GM18526 (cell line): ENCODE results near the gene TOMM7.

Experiments
- POLR2A ChIP-seq: IDR thresholded peaks from 3 replicates; pipeline ENCODE4 v1.6.1; 2011; ENCODE audit not compliant: insufficient read length; ENCODE audit errors: extremely low read depth

TOMM7 gene

DNA sequence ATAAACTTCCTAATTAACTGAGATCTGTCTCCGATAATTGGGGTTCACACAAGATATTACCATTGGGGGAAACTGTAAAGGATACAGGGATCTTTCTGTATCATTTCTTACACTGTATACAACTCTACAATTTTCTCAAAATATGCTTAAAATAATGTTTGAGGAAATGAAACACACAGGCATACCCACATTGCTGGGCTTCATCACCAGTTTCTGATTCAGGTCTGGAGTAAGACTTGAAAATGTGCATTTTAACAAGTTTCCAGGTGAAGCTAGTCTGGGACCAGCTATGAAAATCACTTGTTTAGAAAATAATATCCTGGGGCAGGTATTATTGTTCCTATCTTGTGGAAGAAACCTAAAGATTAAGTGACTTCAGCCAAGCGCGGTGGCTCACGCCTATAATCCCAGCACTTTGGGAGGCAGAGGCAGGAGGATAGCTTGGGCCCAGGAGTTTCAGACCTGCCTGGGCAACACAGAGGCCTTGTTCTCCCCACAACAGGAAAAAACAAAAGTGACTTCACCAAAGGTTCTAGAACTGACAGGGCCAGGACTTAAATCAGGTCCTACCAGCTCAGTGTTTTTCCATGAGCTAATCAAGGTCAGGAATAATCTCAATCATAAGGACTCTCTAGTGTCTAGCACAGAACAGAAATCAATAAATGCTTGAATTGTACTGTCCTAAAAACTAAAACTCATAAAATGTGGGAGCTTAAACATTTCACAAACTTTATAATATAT, 12.6 kb downstream of the TOMM7 start:
- no peak for TF ChIP-seq POLR2A

DNA sequence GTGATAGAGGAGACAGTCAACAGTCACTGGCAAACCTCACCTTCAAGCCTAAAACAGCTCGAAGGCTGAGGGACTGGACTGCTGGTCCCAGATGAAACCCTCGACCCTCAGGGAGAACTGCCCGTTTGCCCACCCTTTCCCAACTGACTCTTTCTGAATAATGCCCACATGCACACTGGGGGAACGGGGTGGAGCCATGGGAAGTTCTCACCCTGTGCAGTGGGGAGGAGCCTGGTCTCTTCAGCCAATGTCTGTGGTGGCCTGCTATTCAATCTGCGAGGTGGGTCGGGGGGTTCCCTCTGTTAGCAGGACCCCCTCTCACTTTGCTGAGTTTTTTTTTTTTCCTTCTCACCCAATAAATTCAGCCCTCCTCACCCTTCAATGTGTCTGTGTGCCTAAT, 14.5 kb downstream of the TOMM7 start:
- TF ChIP-seq POLR2A, result no peak

DNA sequence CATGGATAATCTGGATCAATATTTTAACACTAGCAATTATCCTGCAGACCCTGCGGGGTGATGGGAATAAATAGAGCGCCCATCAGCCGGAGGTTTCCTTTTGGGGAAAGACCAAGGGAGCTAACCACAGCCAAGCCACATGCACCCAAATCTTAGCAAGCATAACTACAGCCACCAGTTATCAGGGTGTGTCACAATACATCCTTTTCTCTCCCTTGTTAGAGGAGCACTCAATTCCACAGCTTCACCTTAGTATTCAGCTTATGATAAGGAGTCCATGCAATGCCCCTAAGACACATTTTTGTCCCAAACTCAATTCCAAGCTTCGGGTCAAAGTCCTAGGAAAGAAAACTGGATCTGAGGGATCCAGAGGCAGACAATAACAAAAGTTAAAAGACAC, 15.9 kb downstream of the TOMM7 start:
- no peak for TF ChIP-seq POLR2A

DNA sequence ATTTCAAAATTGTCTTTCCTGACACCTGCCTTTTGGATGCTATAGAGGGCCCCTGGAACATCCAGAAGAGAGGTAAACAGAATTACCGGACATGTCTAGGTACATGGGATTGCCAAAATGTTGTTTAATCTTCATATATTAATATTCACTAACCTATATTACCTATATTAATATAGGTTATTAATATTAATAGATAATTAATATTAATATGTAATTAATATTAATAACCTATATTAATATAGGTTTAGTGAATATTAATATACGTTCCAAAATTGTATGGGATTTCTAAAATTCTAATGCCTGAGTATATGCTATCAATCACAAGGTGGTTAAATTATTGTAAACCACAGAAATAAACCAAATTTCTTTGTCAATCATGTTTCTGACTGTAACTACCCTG, 17.4 kb downstream of the TOMM7 start:
- TF ChIP-seq POLR2A, result no peak

DNA sequence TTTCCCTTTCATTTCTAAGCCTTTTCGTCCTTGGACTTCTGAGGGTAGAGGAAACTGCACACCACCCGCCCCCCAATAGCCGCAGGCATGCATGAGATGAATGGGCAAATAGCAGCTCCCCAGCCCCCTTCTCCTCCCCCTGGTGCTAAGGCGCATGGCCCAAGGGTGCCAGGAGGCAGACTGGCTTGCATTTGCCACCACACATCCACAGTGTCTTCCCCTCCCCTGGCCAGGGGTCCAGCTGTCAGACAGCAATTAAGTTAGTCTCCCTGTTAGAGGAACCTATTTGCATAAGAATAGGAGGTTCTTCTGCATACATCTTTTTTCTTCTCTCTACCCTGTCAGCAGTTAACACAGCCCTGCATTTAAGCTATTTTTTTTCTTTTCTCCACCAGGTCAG, 20.2 kb downstream of the TOMM7 start:
- TF ChIP-seq POLR2A, result no peak

DNA sequence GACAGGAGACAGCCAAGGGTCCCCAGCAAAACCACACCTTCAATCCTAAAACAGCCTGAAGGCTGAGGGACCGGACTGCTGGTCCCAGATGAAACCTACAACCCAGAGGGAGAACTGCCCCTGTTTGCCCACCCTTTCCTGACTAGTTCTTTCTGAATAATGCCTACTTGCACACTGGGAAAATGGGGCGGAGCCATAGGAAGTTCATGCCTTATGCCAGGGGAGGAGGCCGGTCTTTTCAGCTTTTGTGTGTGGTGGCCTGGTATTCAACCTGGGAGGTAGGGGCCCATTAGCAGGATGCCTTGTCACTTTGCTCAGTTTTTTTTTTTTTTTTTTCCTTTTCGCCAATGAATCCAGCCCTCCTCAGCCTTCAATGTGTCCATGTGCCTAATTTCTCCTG, 20.7 kb downstream of the TOMM7 start:
- TF ChIP-seq POLR2A, result no peak

DNA sequence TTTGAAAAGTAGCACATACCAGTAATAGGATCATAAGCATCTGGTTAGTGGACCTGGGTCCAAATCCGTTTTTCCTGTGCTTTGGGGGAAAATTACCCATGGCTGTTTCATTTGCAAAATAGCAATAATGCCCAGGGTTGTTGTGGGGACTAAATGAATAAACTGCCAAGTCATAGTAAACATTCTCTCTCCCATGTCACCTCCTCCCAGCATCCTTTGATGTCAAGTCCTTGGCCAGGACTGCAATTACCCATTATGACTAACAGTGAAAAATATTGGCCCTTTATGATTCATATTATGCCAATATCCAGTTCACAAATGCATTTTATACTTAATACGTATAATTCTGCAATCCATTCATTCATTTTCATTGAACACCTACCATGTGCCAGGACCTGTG, 23.0 kb downstream of the TOMM7 start:
- no peak for TF ChIP-seq POLR2A

DNA sequence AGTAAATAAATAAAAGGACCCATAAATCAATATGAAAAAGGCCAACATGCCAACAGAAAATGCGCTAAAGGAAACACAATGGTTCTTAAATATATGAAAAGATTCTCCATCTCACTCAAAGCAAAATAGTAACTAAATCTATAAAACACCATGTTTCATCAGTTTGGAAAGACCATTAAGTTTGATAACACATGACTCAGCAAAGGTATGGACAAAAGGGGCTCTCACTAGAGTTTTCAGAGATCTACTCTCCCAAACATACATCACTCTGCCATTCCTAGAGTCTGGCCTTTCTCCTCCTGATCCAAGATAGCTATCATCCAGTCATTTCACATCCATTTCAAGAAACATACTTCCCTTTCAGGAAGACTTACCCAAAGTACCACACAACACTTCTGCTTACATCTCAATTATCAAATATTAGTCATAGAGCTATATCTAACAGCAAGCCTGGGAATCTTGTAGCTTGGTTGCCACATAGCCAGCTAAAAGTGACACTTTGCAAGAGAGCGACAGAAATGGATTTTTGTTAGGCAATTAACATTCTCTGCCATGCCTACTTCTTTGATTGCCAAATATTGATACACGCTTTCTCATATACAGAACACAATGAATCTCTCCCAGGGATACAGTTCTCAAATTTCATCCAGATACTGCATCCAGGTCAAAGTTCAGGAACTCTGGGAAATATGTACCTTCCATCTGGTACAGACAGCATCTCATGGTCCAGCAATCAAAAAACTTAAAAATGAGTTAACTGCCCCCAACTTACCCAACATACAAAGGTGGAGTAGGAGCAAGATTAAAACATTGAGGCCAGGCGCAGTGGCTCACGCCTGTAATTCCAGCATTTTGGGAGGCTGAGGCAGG, 28.8 kb downstream of the TOMM7 start:
- TF ChIP-seq POLR2A, result no peak

DNA sequence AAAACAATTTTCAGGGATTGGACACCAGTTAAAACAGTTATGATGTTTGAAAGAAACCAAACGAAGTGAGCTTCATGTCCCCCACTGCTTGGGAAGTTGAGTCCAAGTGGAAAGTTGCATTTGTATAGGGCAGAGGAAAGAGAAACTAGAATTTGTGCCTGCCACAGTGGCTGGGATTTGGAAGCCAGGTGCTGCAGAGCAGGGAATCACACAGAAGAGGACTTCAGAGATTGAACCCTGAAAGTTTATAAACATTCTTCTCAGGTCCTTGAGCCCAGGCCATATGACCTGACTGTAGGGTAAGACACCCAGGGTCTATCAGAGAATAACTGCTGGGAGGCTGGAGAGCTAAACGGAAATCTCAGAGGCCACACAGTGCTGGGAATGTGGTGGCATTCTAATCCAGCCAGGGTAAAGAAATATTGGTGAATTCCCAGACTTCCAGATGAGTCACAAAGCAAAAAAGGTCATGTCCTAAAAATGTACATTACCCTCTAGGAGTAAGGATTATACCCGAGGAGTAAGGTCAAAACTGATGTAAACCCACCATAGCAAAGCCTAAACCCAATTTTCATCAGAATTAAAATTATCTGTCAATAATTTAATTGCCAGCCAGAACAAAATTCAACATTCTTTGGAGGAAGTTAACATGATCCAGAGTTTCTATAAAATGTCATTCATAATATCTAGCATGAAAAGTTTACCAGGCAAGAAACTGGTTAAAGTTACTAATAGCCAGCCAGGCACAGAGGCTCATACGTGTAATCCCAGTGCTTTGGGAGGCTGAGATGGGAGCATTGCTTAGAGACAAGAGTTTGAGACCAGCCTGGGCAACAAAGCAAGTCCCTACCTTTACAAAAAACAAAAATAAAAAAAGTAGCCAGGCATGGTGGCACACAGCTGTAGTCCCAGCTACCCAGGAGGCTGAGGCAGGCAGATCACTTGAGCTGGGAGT, 31.2 kb downstream of the TOMM7 start:
- TF ChIP-seq POLR2A, result no peak

DNA sequence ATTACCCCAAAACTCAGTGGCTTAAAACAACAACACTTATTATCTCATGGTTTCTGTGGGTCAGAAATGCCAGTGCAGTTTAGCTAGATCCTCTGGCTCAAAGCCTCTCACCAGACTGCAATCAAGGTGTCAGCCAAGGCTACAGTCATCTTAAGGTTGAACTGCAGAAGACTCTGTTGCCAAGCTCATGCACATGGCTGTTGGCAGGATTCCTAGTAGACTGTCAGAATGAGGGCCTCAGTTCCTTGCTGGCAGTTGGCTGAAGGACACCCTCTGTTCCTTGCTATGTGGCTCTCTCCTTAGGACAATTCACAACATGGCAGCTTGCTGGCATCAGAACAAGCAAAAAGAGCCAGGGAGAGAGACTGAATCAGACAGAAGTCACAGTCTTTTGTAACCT, 34.7 kb downstream of the TOMM7 start:
- TF ChIP-seq POLR2A, result no peak

DNA sequence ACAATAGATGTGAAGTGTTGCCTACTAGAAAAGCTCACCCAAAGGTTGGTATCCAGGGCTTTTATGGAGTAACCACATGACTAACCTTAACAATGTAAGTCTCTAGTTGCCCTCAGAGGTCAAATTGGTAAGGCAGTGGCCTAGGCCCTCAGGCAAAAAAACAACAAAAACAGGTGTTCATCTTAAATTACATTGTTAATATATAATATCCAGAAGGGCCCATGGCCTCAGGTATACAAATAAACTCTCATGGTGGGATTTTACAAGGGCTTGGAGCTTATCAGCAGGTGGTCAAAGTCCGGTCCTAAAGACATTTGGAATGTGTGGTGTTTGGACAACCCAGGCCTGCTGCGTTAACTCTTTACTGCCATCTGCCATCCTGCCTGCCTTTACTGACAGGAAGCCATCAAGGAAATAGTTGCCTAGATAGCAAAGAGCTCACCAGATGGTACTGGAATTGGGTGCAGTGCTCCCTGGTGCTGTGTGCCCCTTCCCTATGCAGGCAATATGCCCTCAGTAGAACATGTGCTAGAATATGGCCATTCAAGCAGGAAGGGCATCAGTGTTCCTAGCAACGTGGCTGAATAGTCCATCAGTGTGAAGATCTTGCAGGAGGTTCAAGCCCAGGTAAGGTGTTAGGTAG, 36.2 kb downstream of the TOMM7 start:
- TF ChIP-seq POLR2A, result no peak

DNA sequence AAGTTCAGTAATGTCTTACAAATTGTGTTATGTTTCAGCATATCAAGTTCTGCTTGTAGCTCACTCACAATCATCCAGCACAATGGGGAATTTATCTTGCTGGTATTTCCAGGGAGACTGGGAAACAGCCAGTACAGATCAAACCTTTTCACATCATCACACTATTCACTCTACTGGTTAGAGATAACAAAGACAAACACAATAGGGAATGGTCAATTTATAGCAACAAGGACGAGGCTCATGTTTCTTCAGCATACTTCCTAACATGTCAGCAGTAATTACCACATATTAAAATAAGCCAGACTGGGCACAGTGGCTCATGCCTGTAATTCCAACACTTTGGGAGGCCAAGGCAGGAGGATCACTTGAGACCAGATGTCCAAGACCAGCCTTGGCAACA, 38.3 kb downstream of the TOMM7 start:
- TF ChIP-seq POLR2A, result no peak

DNA sequence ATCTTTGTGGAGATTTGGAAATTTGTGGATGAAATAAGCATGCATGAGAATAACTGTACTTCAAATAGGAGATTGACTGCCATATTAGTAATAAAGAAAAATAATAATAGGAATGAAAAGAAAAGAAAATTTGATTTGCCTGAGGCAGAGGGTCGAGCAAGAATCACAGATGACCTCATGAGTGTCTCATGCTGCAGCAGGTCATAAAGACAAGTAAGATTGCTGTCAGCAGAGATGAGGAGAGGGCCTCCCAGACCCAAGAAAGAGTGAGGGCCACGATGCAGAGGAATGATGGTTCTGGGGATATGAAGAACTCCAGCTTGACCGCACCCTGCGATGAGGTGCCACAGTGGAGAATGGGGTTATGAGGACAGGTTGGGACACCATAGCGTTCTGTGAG, 39.2 kb downstream of the TOMM7 start:
- no peak for TF ChIP-seq POLR2A

DNA sequence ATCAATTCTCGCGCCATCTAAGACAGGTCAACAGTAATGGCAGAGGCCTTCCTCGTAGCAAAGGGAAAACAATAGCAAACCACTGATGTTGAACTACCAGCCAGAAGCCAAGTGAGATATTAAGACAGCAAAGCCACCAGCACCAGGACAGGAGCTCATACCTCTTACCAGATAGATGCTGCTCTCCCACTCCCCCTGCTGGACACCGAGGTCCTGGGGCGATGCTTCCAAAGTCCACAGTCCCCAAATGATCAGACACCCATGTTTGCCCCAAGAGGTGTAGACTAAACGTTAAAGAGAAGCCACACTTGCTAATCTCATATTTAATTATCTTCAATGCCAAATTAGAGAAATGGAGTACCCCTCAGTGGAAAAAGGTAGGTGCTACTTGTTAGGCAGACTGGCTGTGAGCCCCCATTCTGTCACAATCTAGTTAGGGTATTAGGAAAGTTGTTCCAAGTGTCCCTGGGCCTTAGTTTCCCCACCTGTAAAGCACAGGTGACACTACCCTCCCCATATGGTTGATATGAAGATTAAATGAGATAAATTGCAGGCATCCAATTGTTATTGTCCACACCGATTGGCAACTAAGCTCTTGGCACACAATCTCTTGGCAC, 39.9 kb downstream of the TOMM7 start:
- no peak for TF ChIP-seq POLR2A
